HG02759 (cell line): ENCODE measurements around the gene TMEM87A.
"Not testable (repeated sequence)": the region's sequence is repeated elsewhere in the genome, so short reads cannot be mapped to it uniquely, and the experiment has no call there.

ENCODE experiments used
- ATAC-seq: cut with Tn5 transposase; IDR thresholded peaks from one replicate; pipeline ENCODE4 v1.9.1; 2021; ENCODE audit warnings: mild to moderate bottlenecking, moderate library complexity; ENCODE audit not compliant: unreplicated experiment

Gene TMEM87A, protein sequence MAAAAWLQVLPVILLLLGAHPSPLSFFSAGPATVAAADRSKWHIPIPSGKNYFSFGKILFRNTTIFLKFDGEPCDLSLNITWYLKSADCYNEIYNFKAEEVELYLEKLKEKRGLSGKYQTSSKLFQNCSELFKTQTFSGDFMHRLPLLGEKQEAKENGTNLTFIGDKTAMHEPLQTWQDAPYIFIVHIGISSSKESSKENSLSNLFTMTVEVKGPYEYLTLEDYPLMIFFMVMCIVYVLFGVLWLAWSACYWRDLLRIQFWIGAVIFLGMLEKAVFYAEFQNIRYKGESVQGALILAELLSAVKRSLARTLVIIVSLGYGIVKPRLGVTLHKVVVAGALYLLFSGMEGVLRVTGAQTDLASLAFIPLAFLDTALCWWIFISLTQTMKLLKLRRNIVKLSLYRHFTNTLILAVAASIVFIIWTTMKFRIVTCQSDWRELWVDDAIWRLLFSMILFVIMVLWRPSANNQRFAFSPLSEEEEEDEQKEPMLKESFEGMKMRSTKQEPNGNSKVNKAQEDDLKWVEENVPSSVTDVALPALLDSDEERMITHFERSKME

DNA sequence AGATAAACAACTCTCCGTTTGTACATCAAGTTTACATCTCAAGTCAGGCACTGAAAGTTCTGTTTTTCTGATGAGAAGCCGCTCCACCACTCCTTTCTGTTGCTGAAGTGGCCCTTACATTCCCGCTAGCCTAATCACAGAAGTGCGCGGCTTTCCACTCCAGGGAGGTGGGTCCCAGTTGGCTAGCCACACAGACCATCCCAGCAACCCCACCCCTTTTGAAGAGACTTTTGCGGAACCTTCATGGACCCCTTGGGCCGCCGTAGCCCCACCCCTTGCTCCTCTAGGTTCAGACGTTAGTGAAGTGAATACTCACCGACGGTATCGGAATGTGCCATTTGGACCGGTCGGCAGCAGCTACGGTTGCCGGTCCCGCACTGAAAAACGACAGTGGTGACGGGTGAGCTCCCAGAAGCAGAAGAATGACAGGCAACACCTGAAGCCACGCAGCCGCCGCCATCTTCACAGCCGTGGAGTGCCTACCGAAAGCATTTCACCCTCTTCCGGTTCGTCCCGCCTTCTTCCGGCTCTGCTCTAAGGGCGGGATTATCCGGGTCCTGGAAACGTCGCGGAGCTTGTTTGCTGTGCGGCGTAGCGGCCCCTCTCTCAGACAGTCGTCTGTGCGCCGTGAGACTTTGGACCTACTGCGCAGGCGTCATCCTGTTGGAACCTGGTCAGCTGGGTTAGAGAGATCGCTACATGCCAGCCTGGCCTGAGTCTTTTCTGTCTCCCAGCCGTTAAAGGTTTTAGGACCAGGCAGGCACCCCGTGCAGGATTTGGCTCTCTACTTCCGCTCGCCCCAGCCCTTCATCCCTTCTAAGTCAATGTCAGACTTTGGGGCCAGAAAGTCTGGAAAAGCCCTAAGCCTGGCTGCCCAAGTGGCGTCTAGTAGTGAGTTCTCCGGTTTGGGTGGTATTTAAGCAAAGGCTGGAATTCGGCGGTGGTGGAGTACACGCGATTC, at the start of gene TMEM87A, which contains the start of gene GANC:
TMEM87A (minus strand) TSS at position 495 of the 961 bp plus-strand sequence; CDS start at position 460, 35 bp downstream.
GANC (plus strand) TSS at position 263 of the 961 bp plus-strand sequence. CDS start 1,281 bp downstream, outside the sequence.
- ATAC-seq: peak; percentile 95

DNA sequence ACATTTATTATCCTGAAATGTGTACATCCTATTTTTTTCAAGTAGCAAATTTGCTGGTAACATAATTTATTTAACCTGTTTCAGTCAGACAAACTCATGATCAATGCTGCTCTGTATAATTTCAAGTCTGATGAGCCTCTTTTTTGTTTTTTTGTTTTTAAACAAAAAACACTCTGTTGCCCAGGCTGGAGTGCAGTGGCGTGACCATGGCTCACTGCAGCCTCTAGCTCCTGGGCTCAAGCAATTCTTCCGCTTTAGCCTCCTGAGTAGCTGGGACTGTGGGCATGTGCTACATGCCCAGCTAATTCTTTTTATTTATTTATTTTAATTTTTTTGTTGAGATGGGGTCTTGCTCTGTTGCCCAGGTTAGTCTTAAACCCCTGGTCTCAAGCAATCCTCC, 46.0 kb upstream of the TMEM87A start:
- no peak for ATAC-seq

DNA sequence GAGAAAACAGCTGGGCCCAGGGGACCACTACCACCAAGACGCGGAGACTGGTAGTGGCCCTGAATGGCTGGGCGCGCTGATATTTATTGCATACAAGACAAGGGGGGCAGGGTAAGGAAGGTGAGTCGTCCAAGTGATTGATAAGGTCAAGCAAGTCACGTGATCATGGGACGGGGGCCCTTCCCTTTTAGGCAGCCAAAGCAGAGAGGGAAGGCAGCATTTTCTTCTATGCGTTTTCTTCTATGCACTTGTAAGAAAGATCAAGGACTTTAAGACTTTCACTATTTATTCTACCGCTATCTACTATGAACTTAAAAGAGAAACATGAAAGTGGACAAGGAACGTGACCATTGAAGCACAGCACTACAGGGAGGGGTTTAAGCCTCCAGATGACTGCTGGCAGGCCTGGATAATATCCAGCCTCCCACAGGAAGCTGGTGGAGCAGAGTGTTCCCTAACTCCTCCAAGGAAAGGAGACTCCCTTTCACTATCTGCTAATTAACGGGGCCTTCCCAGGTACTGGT, 43.1 kb upstream of the TMEM87A start:
- not testable (repeated sequence) for ATAC-seq

DNA sequence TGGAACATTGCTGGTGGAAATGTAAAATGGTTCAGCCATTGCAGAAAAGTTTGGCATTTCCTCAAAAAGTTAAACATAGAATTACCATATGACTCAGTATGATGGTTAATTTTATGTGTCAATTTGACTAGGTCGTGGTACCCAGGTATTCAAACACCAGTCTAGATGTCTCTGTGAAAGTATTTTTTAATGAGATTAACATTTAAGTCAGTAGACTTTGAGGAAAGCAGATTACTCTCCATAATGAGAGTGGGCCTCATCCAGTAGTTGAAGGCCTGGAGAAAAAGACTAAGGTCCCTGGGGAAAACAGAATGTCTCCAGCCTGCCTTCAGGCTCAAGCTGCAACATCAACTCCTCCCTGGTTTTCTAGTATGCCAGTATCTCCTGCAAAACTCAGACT, 42.3 kb upstream of the TMEM87A start:
- no peak for ATAC-seq

DNA sequence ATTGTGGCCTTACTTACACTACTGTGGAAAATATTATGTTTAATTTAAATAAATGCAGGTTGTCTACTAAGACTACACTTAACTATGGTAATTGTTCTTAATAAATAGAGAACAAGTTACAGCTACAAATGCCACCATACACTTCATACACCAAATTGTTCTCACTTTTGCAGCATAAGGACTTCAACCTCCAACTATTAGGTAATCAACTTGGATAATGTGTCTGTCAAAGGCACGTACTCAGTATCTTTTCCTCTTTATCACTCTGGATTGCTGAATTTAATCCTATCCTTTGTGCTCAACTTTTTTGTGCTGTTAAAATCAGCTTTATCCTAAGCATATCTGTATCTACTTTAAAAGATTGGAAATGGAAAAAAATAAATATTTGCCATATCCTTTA, 41.6 kb upstream of the TMEM87A start:
- no peak for ATAC-seq

DNA sequence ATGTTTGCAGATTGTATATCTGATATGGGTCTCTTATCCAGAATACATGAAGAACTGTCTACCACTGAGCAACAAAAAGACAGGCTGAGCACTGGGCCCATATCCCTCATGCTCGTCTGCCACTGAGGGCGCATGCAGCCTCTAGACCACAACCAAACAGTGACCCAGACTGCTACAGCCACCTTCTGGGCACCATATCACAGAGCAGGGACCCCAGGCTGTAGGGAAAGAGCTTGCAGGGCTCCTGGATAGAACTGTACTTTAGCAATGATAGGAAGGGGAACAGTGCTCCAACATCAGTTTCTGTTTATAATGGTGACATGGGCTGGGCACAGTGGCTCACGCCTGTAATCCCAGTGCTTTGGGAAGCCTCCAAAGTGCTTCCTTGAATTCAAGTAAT, 40.2 kb upstream of the TMEM87A start:
- ATAC-seq: no peak

DNA sequence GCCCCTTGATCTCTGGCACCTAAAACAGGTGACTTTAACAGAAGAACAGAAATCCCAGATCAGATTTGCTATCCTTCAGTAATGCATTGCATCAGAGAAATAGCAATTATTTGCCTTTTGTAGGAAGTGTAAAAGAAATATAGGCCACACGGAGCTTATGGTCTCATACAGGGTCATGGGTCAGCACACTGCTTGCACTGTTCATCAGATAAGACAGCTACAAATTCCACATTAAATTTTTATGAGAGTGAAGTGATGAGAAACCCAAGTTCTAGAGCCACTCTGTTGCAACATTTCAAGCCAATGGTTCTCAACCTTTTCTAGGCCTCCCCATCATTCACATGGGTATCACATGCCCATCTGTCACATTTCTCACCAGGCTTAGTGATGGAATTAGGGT, 33.4 kb upstream of the TMEM87A start:
- no peak for ATAC-seq

DNA sequence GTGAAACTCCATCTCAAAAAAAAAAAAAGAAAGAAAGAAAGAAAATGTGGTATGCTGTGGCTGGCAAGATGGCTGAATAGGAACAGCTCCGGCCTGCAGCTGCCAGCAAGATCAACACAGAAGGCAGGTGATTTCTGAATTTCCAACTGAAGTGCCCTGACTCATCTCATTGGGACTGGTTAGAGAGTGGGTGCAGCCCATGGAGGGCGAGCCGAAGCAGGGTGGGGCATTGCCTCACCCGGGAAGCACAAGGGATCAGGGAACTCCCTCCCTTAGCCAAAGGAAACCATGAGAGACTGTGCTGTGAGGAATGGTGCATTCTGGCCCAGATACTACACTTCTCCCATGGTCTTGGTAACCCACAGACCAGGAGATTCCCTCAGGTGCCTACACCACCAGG, 27.8 kb upstream of the TMEM87A start:
- ATAC-seq: not testable (repeated sequence)

DNA sequence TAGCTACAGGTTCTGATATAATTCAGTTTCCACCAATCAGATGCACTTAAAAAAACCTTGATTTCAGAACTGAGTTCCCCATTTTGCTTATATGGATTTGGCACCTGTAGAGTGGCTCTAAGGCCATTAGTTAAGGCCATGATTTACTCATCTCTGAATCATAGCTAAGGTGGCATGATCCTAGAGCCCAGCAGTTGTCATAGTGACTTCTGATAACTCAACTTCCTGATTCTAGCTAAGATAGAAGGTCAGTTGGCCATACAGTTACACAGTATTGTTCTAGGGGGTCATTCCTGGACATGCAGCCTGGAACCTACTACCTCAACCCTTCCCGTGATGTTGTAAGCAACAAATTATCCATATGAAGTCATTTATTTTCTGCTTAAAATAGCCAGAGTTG, 15.9 kb upstream of the TMEM87A start:
- no peak for ATAC-seq

DNA sequence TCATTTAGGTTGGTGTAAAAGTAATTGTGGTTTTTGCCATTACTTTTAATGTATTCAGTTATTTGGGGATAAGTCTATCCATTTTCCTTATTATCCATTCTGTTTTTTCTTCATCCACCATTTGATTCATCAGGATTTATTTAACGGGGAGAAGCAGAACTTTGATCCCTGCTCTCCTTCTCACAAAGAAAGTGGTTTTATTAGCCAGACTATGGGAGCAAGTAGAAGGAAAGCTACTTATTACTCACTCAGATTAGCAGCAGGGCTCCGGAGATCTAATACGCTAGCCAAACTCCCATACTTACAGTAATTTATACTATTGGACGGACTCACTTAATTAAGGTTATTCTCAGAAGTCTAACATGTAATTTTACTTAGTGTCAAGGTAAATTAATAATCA, 14.7 kb upstream of the TMEM87A start:
- no peak for ATAC-seq

DNA sequence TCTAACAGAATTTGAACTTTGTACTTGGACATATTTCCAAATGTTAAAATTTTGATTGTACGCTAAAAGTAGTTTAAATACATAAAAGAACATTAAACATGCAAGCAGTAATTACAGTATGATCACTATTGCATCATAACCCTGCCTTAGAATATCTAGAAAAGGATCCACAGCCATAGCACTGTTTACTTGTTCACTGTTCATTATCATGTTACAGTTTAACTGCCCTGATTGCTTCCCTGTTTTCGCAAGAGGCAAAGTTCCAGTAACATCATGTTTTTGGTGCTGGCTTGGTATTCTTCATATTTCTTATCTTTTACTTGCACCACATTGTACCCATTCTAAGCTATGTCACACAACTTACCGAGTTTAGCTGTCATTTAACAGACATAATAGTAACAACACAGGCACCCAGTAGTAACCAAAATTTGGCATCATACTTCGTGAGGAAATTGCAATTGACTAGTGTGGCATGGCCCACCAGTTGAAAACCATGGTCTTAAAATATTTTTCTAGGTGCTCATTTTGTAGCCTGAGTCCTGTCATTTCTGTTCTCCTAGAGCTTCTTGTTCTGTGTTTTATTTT, 13.3 kb upstream of the TMEM87A start:
- ATAC-seq: no peak

DNA sequence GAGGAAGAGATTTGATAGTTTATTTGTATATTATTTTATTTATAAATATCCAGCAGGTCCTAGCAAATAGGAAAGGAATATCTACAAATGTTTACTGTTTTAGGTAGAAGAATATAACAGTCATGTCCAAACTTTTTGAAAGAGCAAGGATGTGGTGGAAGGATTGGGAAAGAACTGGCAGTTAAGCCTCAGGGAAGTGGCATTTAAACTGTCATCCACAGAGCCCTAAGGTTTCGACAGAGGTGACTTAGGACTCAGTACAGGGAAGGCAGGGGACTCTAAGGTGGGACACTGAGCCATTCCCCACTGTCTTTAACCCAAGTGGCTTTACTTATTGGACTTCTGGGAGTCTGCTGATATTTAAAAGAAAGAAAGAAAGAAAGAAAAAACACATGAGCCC, 11.8 kb upstream of the TMEM87A start:
- no peak for ATAC-seq

DNA sequence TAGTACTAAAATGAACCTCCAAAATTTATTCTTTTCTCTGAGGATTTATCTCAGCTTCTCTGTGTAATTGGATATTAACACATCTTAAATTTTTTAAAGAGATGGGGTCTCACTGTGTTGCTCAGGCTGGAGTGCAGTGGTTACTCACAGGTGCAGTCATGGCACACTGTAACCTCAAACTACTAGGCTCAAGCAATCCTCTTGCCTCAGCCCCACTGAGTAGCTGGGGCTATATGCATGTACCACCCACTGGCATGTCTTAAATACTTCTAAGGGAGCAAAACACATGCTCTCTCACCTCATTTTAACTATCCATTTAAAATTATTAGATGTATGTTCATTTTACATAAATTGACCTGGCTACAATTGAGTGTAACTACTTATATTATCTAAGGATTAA, 11.3 kb upstream of the TMEM87A start:
- ATAC-seq: no peak

DNA sequence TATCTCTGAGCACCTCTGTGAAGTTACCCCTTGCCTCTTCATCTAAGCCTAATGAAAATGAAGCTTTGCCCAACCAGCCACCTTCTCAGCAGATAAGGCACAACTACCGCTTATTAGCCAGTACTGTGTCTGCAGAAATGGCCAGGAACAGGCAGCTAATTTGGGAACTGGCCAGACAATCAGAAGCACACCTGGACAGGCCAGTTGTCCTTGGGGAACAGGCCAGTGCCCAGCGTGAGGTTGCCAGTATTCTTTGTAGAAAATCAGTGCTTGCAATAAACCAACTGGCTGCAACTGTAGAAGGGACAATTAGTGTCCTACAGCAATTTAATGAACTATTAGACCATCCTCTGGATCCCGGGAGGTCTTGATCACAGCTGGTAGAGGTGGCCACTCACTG, 10.4 kb upstream of the TMEM87A start:
- no peak for ATAC-seq

DNA sequence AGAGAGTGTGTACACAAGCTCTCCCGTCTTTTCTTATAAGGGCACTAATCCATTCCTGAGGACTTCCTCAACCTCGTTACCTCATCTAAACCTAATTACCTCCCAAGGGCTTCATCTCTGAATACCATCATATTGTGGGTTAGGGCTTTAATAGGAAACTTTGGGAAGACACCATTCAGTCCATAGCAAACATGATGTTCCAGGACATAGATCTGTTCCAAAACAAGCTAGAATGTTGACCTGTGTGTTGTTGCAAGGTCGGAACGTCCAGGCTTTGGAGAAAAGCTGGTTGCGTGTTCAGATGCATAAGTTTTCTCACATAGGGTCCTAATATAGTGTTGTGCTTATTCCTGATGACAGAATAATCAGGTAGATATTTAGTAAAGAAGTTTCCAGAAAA, 9.7 kb upstream of the TMEM87A start:
- no peak for ATAC-seq

DNA sequence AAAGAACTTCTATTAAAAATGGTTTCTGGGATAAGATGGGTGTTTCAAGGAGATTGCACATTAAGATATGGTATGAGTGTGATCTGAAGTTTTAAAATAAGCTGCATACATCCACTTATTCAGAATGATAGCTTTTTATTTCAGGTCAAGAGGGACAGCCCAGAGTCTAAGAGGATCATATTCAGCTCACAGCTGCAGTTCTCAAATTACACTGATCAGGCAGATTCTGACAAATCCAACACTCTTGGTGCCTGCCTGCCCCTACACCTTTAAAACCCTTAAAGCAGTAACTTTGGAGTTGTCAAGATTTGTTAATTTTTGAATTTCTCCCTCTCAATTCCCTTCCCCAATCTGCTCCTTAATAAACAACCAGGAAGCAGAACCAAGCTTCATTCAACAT, 9.1 kb upstream of the TMEM87A start:
- ATAC-seq: no peak

DNA sequence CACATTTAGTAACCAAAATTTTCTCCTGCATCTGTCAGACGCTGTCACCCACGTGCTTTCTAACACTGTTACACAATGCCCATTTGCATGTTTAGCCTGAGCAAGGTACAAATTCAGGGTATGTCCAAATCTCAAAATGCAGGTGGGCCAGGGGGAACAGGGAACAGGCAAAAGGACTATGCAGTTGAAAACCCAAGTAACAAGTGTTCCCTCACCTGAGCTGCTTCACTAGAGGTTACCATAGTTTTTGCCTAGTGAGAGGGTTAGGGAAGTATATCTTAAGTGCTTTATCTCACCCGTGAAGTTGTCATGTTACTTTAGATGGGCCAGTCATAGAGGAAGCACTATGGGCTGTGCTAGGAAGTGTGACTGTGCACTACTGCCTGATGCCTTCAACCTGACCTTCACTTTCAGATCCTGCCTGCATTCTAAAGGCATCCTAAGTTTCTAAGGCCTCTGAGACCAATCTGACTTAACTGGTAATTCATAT, 6.0 kb upstream of the TMEM87A start:
- ATAC-seq: no peak

DNA sequence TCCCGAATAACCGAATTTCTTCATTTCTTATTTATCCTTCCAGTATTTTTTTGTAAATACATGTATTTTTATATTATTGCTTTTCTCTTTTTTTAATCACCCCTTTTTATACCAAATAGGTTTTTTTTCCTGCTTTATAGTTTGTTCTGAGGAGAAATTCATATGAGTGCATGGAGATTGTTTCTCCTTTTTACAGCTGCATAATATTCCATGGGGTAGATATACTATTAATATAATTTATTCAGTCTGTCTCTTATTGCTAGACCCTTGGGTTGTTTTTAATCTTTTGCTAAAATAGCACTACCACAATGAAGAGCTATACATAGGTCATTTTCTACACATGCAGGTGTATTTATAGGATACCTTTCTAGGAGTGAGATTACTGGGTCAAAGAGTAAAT, 3.5 kb upstream of the TMEM87A start:
- no peak for ATAC-seq

DNA sequence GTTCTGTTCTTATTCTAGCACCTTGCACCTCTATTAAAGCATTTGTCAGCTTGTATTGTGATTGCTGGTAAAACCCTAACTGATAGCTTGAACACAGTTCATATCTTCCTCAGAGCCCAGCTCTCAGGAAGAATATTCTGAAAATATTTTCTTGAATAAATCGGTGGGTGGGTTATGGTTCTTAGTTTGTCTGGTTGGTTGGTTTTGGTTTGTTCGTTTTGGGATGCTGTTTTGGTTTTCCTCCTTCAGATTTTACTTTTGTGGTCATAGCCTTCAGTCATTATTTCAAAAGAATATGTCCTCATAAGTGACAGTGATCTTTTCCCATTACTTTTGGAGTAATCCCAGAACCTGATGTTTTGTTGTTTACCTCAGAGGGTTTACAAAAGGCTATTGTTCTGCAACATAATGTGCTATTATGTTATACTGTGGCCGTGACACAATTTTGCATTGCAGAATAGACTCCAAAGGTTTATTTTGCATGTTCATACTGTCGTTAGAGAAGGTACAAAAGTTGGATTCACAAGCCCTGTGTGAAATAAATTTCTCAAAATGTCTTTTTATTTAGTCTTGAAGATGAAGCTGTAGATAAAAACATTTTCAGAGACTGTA, 2.7 kb upstream of the TMEM87A start:
- ATAC-seq: no peak

DNA sequence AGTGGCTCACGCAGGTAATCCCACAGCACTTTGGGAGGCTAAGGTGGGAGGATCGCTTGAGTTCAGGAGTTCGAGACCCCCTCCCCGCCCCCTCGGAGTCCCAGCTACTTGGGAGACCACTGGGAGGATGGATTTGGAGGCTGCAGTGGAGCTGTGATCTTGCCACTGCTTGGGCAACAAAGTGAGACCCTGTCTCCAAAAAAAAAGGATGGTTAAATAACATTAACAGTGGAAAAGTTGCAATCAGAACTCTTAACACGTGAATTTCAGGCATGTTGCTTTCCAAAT, 1.4 kb upstream of the TMEM87A start:
- ATAC-seq: no peak
